ENCODE results near the gene DST.
"Not testable (repeated sequence)": the region's sequence is repeated elsewhere in the genome, so short reads cannot be mapped to it uniquely, and the experiment has no call there.

DST gene

DNA sequence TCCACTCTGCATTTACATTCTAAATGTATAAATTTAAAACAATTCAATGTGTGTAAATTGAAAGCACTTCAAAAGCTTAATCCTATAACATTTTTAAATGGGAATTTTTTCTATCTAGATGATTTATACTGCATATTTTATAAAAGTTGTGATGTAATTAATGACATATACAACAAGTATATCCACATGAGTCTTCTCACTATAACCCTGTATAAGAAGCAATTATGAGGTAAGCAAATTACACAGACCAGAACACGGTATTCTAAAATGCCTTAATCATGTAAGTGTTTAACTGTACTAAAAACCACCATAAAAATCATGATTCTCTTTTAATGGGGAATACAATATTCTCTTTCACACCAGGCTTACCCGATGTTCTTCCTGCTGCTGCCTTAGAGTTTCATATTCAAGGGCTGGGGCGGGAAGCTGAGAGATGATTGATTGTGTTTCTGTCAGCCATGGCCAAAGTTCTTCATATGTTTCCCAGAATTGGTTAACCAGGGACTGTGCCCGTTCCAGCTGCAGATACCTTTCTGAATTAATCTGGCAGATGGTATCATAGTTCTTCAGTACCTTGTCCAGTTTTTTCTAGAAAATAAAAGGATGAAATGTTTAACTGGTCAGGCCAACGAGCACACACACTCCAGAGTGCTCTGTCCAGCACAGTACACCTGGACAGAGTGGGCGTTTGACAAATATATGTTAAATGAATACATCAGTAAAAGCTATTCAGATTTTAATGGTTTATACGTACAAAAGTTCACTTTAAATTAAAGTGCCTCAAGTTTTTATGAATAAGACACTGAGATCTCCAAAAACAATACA is 127.4 kb downstream of the DST start:
- no peak for DNase-seq (ENCODE audit: low read depth, low spot score)

DNA sequence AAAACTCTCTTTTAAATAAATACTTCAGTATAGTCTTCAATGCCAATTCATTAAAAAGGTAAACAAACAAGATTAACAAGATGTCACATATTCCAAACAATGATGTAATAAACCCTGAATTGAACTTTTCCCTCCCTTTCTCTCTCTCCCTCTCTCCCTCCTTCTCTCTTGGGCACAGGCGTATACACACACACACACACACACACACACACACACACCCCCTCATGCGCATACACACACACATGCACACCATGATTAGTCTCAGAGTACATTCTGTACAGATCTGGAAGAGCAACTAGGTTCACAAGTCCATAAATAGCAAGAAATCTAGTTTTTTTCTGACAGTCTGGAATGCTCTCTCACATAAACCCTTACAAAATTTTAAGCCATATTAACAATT is 128.3 kb downstream of the DST start:
- DNase-seq (ENCODE audit: low read depth, low spot score) = no peak

DNA sequence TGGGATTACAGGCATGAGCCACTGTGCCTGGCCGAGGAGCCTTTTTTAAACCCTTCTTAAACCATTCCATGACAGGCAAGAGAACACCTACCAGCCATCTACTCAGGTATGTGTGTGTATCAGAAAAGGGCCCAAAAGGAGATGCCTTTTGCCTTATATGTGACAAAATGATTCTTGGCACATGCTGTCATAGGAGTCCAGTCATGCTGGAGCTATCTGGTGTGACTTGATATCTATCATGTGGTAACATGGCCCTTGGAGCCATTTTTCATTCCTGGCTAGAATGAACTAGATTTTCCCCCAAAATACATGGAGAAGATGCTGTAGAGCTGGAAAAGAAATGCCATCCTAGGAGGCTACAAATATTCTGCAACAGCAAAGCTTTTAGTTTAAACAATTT is 129.1 kb downstream of the DST start:
- DNase-seq (ENCODE audit: low read depth, low spot score) = no peak

DNA sequence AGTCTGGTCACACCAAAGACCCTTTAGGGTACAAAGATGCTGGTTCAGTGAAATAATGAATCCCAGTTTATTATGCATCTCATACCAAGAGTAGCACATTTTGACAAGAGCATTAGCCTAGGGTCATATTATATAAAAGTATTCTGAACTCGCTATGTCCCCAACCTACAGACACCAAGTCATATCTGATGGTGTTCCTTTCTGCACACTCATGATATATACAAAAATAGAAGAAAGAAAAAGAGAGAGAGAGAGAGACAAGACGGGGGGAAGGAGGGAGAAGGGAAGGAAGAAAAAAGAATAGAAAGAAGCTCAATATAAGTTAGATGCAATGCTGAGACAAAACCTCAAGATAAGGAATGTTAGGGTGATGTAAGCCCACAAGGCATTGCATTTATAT is 131.1 kb downstream of the DST start:
- no peak for DNase-seq (ENCODE audit: low read depth, low spot score)

DNA sequence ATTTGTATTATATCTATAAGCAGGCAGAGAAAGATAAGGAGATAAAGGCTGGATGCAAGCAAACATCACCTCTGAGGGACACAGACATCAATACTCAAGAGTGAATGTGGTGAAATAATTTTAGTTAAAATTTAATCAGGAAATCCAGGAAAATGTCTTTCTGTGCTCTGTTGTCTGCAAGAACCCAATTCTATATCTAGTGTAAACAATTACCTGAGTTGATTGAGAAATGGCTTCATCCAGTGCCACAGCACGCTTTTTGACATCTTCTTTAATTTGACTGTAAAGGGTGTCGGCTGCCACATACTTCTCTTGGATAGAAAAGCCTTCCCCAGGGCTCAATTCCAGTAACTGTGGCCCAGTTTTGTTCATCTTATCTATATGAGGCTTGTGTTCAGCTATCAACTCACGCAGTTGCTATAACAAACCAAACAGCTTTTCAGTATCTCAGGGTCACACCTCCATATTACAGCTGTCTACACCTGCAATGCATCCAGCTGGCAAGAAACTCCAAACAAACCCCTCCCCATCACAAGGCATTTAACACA is 131.6 kb downstream of the DST start:
- no peak for DNase-seq (ENCODE audit: low read depth, low spot score)

DNA sequence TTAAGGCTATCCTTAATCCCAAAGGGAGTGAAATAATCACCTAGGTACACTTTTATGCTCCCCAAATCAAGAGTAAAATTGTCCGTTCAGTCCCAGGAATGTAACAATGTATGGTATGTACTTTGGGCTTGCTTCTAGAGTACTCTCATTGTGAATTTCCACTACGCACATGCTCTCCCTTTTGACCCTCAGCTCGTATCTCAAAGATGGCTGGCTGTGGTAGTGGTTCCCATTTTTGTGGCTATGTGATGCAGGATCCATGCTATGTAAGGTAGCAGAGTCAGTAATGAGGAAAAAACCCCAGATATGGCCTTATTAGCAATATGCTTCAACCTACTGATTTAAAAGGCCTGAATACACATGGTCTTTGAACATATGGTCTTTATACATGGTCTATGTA is 133.7 kb downstream of the DST start:
- DNase-seq (ENCODE audit: low read depth, low spot score) = no peak

DNA sequence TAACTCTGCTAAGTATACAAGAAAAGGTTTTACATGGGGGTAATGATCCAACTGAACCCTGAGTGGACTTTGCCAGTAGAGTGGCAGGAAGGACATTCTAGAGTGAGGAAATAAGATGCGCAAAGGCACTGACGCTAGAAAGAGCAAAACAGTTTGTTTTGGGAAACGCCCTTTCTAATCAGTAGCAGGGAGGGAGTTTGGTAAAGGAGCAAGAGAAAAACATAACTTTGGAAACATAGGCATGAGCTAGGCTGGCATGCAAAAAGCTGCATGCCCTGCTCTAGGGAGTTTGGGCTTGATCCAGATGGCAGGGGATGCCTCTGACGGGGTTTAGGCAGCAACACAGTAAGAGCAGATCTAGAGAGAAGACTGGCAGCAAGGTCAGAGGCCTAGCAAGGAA is 135.2 kb downstream of the DST start:
- DNase-seq (ENCODE audit: low read depth, low spot score) = no peak

DNA sequence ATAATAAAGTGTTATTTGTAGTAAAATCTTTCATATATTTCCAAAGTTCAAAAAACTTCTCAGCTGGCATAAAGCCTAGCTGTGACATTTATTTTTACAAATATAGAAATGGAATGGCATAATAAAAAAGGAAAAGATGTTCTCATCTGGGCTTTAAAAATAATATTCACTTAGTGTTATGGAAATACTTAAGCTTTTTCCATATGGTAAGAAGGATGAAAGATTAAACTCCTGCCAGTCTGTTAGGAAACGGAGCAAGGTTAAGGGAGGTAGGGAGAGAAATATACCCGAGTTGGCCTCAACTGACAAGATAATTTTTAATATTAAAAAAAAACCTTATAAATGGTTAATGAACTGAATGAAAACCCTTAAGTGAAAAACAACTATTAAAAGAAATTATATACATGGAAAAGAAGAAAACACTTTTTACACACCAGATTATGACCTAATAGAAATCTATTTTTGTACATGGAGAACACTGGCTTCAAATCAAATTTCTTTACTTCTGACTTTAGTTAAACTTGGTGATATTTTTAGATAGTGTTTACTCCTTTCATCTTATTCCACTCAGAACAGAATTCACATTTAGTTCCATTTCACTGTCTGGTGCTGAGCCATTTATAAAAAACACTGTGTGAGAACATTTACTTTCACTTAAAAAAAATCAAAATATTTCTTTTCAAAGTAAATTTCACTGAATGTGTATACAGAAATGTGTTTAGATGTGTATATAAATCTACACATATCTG is 137.0 kb downstream of the DST start:
- DNase-seq (ENCODE audit: low read depth, low spot score) = no peak

DNA sequence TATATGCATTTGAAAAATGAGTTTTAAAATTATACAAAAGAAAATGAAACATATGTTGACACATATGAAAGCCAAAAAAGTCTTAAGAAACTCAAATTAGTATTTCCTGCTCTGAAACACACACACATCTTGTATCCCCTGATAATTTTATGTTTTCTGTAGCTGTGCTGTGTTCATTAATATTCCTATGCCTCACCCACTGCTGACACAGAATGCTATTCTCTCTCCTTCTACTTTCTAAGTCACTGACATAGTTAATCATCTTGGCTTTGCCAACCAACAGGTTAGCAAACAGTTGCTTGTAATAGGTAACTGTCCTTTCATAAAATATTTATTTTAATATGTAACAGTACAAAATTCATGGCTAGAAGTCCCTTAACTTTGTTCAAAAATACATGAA is 140.7 kb downstream of the DST start:
- no peak for DNase-seq (ENCODE audit: low read depth, low spot score)

DNA sequence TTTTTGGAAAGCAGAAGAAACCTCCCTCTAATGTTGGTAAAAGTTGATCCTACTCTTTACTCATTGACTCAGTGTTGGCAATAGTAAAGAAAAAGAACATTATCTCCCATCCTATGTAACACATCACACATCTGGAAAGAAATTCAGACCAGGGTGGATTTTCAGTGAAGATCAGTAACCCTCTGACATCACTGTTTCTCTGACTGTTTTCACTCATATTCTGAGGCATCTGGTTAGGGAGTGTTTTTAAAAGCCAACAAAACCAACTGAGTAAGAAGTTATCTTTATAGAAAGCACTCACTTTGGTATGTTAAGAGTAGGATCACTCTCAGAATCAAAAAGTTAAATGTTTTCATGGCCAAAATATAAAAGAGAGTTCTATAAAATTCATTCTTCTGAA is 143.6 kb downstream of the DST start:
- no peak for DNase-seq (ENCODE audit: low read depth, low spot score)

DNA sequence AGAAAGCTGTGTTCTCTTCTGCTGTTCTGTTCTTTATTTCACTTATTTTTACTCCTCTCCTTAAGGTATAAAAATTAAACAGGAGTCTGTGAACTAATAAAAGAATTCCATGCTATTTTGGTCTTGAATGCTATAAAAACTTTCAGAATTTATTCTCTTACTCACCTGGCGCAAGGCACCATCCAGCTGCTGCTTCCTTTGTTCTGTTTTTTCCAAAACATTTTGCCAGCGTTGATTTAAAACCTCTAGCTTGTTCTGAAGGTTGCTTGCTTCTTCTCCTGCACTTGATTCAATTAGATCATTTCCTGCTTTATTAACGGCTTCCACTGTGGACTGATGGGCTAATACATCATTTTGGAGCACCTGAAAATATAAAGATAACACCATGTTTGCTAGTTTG is 145.0 kb downstream of the DST start:
- DNase-seq (ENCODE audit: low read depth, low spot score) = no peak

DNA sequence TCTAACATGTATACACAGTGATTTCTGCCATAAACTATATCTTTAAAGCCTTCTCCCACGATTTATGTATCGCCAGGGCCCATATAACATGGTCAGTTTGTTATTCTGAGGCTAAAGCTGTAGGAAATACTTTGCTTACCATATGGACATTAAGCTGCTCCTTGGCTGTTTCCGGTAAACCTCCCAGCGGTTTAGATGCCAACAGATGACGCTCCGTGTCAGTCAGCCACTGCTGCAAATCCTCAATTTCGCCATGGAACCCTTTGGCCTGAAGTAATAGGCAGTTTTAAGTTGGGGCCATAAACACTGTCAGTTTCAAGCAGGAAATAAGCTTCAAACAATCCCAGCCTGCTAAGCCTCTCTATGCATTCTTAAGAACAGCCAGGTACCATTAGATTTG is 145.4 kb downstream of the DST start:
- no peak for DNase-seq (ENCODE audit: low read depth, low spot score)

DNA sequence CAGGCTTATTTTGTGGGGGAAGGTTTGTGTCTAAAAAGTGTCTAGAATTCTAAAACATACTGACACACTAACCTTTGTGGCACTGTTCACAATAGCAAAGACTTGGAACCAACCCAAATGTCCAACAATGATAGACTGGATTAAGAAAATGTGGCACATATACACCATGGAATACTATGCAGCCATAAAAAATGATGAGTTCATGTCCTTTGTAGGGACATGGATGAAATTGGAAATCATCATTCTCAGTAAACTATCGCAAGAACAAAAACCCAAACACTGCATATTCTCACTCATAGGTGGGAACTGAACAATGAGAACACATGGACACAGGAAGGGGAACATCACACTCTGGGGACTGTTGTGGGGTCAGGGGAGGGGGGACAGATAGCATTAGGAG is 146.0 kb downstream of the DST start:
- DNase-seq (ENCODE audit: low read depth, low spot score) = not testable (repeated sequence)

DNA sequence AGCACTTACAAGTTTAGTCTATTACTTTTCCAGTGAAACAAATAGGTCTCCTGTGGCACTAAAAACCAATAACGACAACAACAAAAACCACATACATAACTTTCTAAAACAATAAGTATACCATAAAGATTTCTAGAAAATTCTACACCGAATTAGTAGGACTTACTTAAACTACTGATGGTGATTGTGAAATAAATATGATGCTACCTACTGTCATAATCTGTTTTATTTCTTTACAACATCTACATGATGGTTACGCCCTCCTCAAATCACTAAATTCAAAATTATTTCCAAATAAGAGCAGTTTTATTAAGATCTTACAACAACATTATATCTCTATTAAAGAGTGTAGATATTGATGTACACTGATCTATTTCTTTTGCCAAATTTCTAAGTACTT is 147.0 kb downstream of the DST start:
- no peak for DNase-seq (ENCODE audit: low read depth, low spot score)

DNA sequence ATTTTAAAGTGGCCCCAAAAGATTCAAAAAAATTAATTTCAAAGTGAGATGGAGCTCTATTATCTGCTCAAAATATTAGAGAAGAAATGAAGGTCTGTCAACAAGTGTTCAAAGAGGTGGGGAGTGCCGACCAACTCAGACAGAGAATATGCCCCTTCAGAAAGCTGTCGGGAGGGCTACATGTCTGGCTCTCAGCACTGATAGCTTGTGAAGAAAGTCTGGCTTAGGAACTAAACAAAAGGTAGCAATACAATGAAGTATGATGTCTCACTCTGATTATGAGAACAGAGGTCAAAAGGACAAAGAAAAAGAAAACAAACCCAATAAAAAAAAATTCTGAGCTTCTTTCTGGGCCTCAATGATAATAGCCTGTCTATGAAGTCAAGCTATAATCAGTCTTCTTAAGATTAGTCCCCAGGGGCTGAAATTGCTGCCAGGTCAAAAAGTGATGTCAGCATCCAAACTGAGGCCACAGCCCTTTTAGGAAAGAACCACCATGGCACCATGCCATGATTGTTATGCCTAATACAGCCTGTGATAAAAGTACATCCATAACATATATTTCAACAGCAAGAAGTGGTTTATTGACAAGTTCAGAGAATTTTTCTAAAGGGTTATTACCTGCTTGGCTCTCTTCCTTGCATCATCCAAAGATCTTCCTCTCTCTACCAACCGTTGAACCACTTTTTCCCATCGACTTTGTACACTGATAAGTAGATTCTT is 150.9 kb downstream of the DST start:
- DNase-seq (ENCODE audit: low read depth, low spot score) = no peak

DNA sequence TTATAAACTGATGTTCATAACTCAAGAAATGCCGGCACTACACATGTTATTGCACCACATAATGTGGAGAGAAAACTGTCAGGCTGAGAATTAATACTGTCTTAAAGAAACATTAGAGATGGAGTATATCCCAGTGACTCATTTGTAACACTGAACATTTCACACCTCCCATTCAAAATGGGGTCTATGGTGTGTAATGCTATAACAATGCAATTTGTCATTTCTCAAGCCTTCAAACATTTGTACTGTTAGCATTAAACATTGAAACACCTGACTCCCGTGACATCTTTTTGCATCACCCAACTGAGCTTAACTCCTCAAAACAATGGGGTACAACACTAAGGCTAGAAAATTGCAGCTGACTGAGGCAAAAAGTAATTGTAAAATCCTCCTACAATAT is 151.7 kb downstream of the DST start:
- no peak for DNase-seq (ENCODE audit: low read depth, low spot score)

DNA sequence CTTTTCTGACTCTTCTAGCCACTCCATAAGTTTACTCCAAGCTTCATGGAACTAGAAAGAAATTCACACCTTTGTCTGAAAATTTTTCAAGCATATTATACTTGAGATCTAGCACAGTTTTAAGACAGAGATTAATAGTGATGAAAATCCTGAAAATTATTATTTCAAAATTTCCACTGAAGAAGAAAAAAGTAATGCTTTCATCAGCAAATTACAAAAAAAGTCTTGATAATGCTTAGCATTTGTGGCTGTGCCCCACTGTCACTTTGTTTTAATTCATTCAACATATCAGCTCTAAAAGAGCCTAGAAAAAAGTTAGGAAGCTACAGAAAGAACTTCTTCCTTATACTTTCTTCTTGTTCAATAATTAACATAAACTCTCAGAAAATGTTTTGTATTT is 153.1 kb downstream of the DST start:
- DNase-seq (ENCODE audit: low read depth, low spot score) = no peak

DNA sequence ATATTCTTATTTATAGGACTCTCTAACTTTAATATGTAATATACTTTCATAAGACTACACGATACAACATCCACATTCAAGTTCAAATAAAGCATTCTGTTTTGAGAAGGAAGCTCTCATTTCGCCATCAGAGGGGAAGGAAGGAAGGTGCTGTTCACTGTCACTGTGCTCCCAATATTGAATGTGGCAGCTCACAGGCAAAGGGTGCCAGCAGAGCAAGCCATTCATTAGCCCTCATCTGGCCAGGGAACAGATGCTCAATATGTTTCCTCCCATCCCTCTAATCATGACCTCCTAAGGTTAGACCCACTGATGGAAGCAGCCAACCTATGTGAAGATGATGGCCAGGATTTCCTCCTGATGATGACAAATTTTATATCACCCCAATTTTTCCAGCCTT is 154.4 kb downstream of the DST start:
- DNase-seq (ENCODE audit: low read depth, low spot score) = no peak

DNA sequence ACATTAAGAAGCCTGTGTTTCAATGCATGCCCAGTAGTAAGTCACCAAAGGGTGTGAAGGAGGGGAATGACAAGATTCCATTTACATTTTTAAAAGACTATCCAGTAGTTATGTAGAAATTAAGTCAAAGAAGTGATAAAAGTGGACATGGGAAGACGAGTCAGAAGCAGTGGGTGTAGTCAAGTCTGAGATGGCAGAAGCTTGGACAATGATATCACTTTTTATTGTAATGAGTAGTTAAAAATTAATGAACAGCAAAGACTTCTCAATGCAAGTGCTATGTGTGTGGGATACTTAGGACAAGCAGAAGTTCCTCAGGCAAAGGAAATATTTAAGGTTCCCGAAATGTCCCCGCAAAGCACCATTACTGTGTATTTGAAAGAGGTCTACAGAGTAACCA is 156.0 kb downstream of the DST start:
- DNase-seq (ENCODE audit: low read depth, low spot score) = no peak

DNA sequence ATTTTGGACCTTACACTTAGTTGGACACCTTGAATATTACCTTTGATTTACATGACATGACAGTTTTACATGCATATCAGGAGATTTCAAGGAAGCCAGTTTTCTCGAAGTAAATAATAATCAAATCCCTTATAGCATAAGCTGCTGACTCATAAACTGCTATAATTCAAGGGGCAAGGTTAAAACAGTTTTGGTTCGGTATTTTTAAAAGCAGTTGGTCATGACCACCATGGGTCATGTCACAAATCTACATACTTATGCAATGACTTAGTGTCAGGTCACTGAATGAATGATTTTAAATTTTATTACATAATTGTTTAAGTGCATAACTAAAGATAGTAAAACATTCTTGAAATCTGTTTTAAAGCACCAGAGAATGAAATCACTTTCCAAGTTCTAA is 158.0 kb downstream of the DST start:
- no peak for DNase-seq (ENCODE audit: low read depth, low spot score)

DNA sequence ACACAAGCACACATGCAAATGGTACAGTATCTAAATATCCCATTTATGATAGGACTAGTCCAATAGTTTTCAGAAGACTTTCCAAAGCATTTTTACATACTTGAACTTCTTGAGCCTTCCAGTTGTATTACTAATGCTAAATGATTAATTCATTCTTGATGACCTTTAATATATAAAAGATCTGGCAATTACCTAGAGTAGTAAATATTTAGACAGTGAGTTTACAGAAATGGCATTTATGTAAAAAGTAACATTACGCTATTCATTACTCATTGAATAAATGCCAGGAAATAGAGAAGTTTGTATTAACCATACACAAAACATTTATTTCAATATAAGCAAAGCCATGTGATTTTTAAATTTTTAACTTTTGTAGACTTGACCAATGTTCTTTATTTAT is 158.8 kb downstream of the DST start:
- DNase-seq (ENCODE audit: low read depth, low spot score) = no peak

DNA sequence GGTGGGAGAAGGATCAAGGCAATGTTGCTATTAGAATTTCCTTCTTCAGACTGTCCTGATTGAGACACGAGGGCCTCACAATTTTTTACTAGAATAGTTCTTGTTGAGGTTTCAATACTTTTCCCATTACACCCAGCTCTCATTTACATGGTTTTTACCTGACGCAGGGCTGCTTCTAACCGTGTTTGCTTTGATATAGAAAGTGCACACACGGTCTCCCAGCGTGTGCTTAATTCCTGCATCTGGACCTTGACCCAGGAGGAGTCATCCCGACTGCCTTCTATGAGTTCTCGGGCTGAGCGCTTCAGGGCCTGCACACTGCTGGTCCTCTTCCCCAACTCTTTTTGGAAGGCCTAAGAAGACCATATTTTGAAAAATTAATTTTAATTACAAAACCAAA is 160.2 kb downstream of the DST start:
- DNase-seq (ENCODE audit: low read depth, low spot score) = no peak
